Subcutaneous abdominal adipose tissue (tissue), 5 donors: Measurements from ENCODE around the gene DPEP3.
"Not testable (repeated sequence)": the region's sequence is repeated elsewhere in the genome, so short reads cannot be mapped to it uniquely, and the experiment has no call there.

Experiments
- H3K27ac ChIP-seq: one replicate; pipeline ENCODE4 v1.7.0; 2013; ENCODE audit warnings: low read depth, mild to moderate bottlenecking, inconsistent platforms, low read length, moderate library complexity
- H3K27me3 ChIP-seq, 5 donors: one replicate each; pipeline ENCODE4 v1.7.0; 2013; ENCODE audit warnings: low read length in 5 of 5, inconsistent platforms in 1 of 5; ENCODE audit not compliant: control insufficient read depth in 5 of 5, insufficient read depth in 4 of 5
- H3K36me3 ChIP-seq, 5 donors: one replicate each; pipeline ENCODE4 v1.7.0; 2013; ENCODE audit warnings: low read length in 5 of 5; ENCODE audit not compliant: control insufficient read depth in 5 of 5, insufficient read depth in 5 of 5
- H3K4me1 ChIP-seq, 5 donors: one replicate each; pipeline ENCODE4 v1.7.0; 2013; ENCODE audit warnings: low read length in 5 of 5, mild to moderate bottlenecking in 3 of 5, moderate library complexity in 1 of 5; ENCODE audit not compliant: control insufficient read depth in 5 of 5, insufficient read depth in 5 of 5
- H3K4me3 ChIP-seq, 5 donors: one replicate each; pipeline ENCODE4 v1.7.0; 2013; ENCODE audit warnings: low read length in 5 of 5, low read depth in 1 of 5
- H3K9ac ChIP-seq, 5 donors: one replicate each; pipeline ENCODE4 v1.7.0; 2013; ENCODE audit warnings: low read length in 5 of 5, mild to moderate bottlenecking in 4 of 5, moderate library complexity in 3 of 5
- H3K9me3 ChIP-seq, 5 donors: one replicate each; pipeline ENCODE4 v1.7.0; 2013; ENCODE audit warnings: low read length in 5 of 5; ENCODE audit not compliant: control insufficient read depth in 5 of 5
- donor health status: healthy.
- donor health status: healthy.
- donor health status: healthy.
- donor health status: healthy.
- donor health status: healthy.

The DPEP3 gene

DNA sequence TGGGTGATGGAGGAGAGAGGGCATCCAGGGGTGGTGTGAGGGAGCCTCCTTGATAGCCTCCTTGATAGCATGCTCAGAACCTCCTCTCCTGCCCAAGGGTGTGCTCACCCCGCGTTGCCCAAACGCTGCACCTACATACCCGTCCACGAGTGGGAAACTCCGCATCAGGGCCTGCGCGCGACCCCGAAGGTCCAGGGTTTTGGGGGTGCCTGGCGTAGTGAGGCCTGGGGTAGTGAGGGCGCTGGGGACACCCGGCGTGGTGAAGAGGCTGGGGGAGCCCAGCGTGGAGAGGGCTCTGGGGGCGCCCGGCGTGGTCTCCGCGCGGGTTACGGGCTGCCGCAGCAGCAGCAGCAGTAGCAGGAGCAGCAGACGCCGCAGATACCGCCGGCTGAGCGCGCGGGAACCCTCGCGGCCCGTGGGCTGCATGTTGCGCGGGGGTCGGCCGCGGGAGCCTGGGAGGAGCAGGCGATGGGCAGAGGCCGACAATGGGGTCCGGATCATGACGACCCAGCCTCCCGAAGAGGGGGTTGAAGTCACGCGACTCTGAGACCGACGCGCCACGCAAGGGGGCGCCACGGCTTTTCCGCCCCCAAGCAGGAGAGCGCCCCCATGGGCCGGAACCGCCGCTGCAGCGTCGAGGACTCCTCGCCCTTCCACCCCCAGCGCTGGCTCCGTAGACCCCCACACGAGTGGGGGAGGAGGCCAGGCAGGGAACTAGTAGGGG is at the start of gene DPEP3:
Gene DPEP3, minus strand, starts transcription at position 545 of the 724 bp plus-strand sequence. Its CDS starts 119 bp downstream, at position 426.
- Histone ChIP-seq H3K4me3 (no peak within 1 kb of the TSS), H3K4me1 (peaks cover 0 to 21% (median 12%) of the 10 kb centered on the region in 5 donors), H3K36me3 (no peaks in the 10 kb centered on the region), H3K27me3 (peaks cover 0 to 9% (median 3%) of the 10 kb centered on the region in 5 donors), H3K27ac (no peak within 1 kb of the TSS), H3K9ac (no peak within 1 kb of the TSS), H3K9me3 (no peaks in the 10 kb centered on the region)

- H3K36me3 ChIP-seq, result peaks cover 0 to 14% (median 0%) of the 10 kb centered on the region in 5 donors
- H3K9ac ChIP-seq, result no peak overlapping the region
- H3K4me1 ChIP-seq, result peaks cover 0 to 14% (median 3%) of the 10 kb centered on the region in 5 donors
- H3K4me3 ChIP-seq, result no peak overlapping the region
- no peaks in the 10 kb centered on the region for H3K9me3 ChIP-seq
- no peaks in the 10 kb centered on the region for H3K27me3 ChIP-seq
- no peak overlapping the region for H3K27ac ChIP-seq
Observed at GRCh38 chr16:68028996-68029395, 48.7 kb upstream of the DPEP3 start.

GRCh38 chr16:68022728-68023537 is 42.6 kb upstream of the DPEP3 start, which contains the start of the genes DDX28 and DUS2:
DDX28 (minus strand) TSS chr16:68023232; CDS start chr16:68023202, 30 bp downstream.
DUS2 (plus strand) TSS chr16:68023284; CDS start chr16:68038024, 14,740 bp downstream.
- Histone ChIP-seq H3K27ac (peak within 1 kb of the TSS; percentile 79), H3K9ac (peak within 1 kb of the TSS; percentile 86 to 100 (median 98)), H3K36me3 (peaks cover 0 to 16% (median 10%) of the 10 kb centered on the region in 5 donors), H3K4me3 (peak within 1 kb of the TSS; percentile 85 to 100 (median 97)), H3K27me3 (no peaks in the 10 kb centered on the region), H3K9me3 (no peaks in the 10 kb centered on the region), H3K4me1 (peaks cover 9 to 33% (median 27%) of the 10 kb centered on the region in 5 donors)

DNA sequence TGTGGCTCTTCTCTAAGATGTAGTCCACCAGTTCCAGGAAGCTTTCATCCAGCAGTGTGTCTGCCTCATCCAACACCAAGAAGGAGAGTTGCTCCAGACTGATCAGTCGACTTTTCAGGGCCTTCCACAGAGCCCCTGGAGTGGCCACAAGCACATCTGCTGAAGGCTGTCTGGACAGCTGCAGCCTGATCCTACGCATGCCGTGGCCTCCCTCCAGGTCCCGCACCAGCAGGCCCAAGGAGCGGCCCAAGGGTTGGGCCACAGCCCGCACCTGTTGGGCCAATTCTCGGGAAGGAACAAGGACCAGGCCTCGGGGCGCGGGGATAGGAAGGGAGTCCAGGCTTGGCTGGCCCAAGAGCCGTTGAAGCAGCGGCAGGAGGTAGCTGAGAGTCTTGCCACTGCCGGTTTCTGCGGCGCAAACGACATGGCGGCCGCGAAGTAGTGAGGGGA is 42.0 kb upstream of the DPEP3 start:
- H3K9ac ChIP-seq, result peak overlapping the region; percentile 63 to 100 (median 92)
- H3K4me1 ChIP-seq, result peaks cover 9 to 33% (median 27%) of the 10 kb centered on the region in 5 donors
- peak overlapping the region; percentile 79 for H3K27ac ChIP-seq
- no peaks in the 10 kb centered on the region for H3K27me3 ChIP-seq
- H3K4me3 ChIP-seq, result peak overlapping the region; percentile 75 to 100 (median 97)
- H3K9me3 ChIP-seq, result no peaks in the 10 kb centered on the region
- peaks cover 0 to 10% (median 9%) of the 10 kb centered on the region in 5 donors for H3K36me3 ChIP-seq

DNA sequence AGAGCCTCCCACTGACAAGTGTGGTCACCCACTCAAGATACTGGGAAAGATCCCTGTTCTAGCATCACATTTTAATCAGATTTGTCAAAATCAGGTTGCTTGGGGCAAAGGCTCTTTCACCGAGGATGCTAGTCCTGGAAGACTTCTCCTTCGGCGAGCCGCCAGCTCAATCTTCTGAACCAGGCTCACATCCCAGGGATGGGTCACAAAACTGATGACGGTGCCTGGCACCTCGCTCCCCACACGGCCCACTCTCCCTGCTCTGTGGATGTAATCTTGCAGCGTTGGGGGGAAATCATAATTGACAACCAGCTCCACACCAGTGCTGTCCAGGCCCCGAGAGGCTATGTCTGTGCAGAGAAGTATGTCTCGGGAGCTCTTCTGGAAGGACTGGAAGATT is 41.2 kb upstream of the DPEP3 start:
- Histone ChIP-seq H3K9ac (peak overlapping the region in 2 of 5 donors; percentile 92 to 100), H3K36me3 (peaks cover 0 to 10% (median 9%) of the 10 kb centered on the region in 5 donors)

GRCh38 chr16:68019167-68019680 is 38.9 kb upstream of the DPEP3 start:
- Histone ChIP-seq H3K4me3 (no peak overlapping the region), H3K36me3 (peaks cover 0 to 10% (median 9%) of the 10 kb centered on the region in 5 donors), H3K9me3 (no peaks in the 10 kb centered on the region), H3K27ac (no peak overlapping the region), H3K9ac (no peak overlapping the region), H3K4me1 (peaks cover 9 to 31% (median 28%) of the 10 kb centered on the region in 5 donors), H3K27me3 (no peaks in the 10 kb centered on the region)

More for the DNA sequence above, 41.2 kb upstream of the DPEP3 start:
- H3K27me3 ChIP-seq, result no peaks in the 10 kb centered on the region
- no peak overlapping the region for H3K27ac ChIP-seq
- H3K9me3 ChIP-seq, result no peaks in the 10 kb centered on the region
- peaks cover 9 to 32% (median 27%) of the 10 kb centered on the region in 5 donors for H3K4me1 ChIP-seq
- H3K4me3 ChIP-seq, result peak overlapping the region in 3 of 5 donors; percentile 72 to 100 (median 99)

DNA sequence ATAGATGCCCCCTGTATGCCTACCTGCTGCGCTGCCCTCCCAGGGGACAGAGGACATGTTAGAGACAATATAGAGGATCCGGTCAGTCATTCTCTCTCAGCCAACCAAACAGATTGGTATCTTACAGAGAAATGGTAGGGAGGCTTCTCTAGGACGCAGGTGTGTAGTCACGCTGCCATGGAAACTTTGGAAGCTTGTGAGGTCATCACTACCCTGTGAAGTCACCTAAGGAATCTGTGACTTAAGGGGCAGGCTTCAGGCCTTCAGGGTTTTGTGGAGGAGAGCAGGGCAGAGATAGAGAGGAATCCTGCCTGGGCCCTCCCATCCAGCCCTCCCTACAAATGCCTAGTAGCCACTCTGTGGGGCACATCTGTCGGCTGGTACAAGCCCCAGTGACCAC is 35.4 kb upstream of the DPEP3 start, which contains the start of gene DPEP2NB:
Gene DPEP2NB, minus strand, starts transcription at position 231 of the 400 bp plus-strand sequence. Its CDS starts 141 bp downstream, at position 90.
- Histone ChIP-seq H3K27me3 (no peaks in the 10 kb centered on the region), H3K9me3 (no peaks in the 10 kb centered on the region), H3K4me1 (peaks cover 0 to 15% (median 1%) of the 10 kb centered on the region in 5 donors), H3K36me3 (no peaks in the 10 kb centered on the region), H3K27ac (no peak within 1 kb of the TSS), H3K4me3 (no peak within 1 kb of the TSS), H3K9ac (no peak within 1 kb of the TSS)

DNA sequence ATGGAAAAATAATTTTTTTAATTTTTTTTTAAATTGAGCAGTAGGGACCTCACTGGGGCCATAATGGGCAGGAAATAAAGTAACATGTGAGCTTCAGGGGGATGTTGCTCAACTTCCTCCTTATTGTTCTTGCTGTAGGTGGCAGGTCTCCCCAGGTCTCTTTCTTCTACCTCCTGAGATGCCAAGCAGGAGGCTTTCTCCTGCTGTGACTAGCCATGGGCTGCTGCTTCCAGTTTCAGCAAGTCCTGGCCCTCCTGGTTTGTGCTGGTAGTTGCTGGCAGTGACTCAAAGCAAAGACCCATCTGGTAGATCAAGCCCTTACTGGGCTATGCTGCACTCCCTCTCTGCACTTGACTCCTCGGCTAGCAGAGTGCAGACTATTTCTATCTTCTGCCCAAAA is 33.1 kb upstream of the DPEP3 start:
- Histone ChIP-seq H3K4me3 (peak overlapping the region in 1 of 5 donors; percentile 22), H3K9ac (no peak overlapping the region), H3K27me3 (no peaks in the 10 kb centered on the region), H3K9me3 (no peaks in the 10 kb centered on the region), H3K36me3 (no peaks in the 10 kb centered on the region), H3K27ac (no peak overlapping the region), H3K4me1 (peaks cover 0 to 15% (median 1%) of the 10 kb centered on the region in 5 donors)

DNA sequence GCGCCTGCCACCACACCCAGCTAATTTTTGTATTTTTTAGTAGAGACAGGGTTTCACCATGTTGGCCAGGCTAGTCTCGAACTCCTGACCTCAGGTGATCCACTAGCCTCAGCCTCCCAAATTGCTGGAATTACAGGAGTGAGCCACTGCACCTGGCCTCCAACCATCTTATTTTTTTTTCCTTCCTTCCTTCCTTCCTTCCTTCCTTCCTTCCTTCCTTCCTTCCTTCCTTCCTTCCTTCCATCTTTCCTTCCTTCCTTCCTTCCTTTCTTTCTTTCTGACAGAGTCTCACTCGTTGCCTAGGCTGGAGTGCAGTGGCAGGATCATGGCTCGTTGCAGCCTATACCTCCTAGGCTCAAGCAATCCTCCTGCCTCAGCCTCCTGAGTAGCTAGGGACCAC is 29.6 kb upstream of the DPEP3 start:
- H3K9me3 ChIP-seq, H3K9ac ChIP-seq, H3K27ac ChIP-seq, H3K4me3 ChIP-seq, H3K27me3 ChIP-seq, H3K36me3 ChIP-seq: not testable (repeated sequence)
- peaks cover 0 to 24% (median 11%) of the 10 kb centered on the region in 5 donors for H3K4me1 ChIP-seq
